ENCODE measurements around the gene WDR55. TPM values are rescaled to one million over a fixed set of nuclear protein-coding genes. Genes with fewer than 3 reads are reported as not detected.
"Not testable (repeated sequence)": the region's sequence is repeated elsewhere in the genome, so short reads cannot be mapped to it uniquely, and the experiment has no call there.

The WDR55 gene
- total and polyA plus RNA-seq, 3 donors from 2014 or later, result 11.7 to 21.1 (median 17.6) TPM

- intact Hi-C loops (cut with DNase I; ENCODE audit: low total_unique reads), result loop anchor here (10.0 kb wide), 1 partner anchor 91 kb away; the partner anchor contains the start of gene EIF4EBP3
- WGBS, 2 donors, result 91 to 93% methylated on average over 8 of the region's 8 CpGs
- H3K36me3 ChIP-seq (ENCODE audit: low read depth, missing control alignments), result no peaks in the 10 kb centered on the region
- TF ChIP-seq POLR2A (IDR thresholded peaks at IDR 0.05), result no peak
- no peak for DNase-seq
- no peaks in the 10 kb centered on the region for H3K27me3 ChIP-seq
- H3K4me1 ChIP-seq, result peaks cover 12% of the 10 kb centered on the region
- H3K9me3 ChIP-seq, result no peaks in the 10 kb centered on the region
- no peak overlapping the region for H3K4me3 ChIP-seq
- no peak overlapping the region for H3K27ac ChIP-seq
These were observed 29.1 kb upstream of the WDR55 start for GRCh38 chr5:140635291-140636257.

GRCh38 chr5:140637371-140638100, 27.2 kb upstream of the WDR55 start:
- H3K4me1 ChIP-seq, result peaks cover 13% of the 10 kb centered on the region
- no peak overlapping the region for H3K27ac ChIP-seq
- TF ChIP-seq POLR2A (IDR thresholded peaks at IDR 0.05), result no peak
- TF ChIP-seq, protein P1, sequence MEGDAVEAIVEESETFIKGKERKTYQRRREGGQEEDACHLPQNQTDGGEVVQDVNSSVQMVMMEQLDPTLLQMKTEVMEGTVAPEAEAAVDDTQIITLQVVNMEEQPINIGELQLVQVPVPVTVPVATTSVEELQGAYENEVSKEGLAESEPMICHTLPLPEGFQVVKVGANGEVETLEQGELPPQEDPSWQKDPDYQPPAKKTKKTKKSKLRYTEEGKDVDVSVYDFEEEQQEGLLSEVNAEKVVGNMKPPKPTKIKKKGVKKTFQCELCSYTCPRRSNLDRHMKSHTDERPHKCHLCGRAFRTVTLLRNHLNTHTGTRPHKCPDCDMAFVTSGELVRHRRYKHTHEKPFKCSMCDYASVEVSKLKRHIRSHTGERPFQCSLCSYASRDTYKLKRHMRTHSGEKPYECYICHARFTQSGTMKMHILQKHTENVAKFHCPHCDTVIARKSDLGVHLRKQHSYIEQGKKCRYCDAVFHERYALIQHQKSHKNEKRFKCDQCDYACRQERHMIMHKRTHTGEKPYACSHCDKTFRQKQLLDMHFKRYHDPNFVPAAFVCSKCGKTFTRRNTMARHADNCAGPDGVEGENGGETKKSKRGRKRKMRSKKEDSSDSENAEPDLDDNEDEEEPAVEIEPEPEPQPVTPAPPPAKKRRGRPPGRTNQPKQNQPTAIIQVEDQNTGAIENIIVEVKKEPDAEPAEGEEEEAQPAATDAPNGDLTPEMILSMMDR (IDR thresholded peaks at IDR 0.05), result no peak
- DNase-seq, result no peak
- no peaks in the 10 kb centered on the region for H3K9me3 ChIP-seq
- no peaks in the 10 kb centered on the region for H3K36me3 ChIP-seq (ENCODE audit: low read depth, missing control alignments)
- 65 to 76% methylated on average over 10 of the region's 10 CpGs for WGBS, 2 donors
- intact Hi-C loops (cut with DNase I; ENCODE audit: low total_unique reads), result loop anchor here (10.0 kb wide), 1 partner anchor 93 kb away; the partner anchor contains the start of gene EIF4EBP3
- no peak overlapping the region for H3K4me3 ChIP-seq
- no peaks in the 10 kb centered on the region for H3K27me3 ChIP-seq

DNA sequence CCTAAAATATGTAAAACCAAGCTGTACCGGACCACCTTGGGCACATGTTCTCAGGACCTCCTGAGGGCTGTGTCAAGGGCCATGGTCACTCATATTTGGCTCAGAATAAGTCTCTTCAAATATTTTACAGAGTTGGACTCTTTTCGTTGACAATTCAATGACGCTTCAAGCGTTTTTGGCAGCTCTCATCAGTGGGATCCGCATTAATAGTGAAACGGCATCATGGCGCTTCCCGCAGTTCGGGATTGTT, 25.9 kb upstream of the WDR55 start:
- H3K4me1 ChIP-seq; DNase-seq; H3K9me3 ChIP-seq; H3K36me3 ChIP-seq (ENCODE audit: low read depth, missing control alignments); H3K27me3 ChIP-seq: not testable (repeated sequence)
- 17 to 37% methylated on average over 9 of the region's 9 CpGs for WGBS, 2 donors
- Histone ChIP-seq H3K4me3 (peak overlapping the region; percentile 65 to 86), H3K27ac (peak overlapping the region; percentile 79 to 87)
- intact Hi-C loops (cut with DNase I; ENCODE audit: low total_unique reads), result loop anchor here (10.0 kb wide), 1 partner anchor 94 kb away; the partner anchor contains the start of gene EIF4EBP3

DNA sequence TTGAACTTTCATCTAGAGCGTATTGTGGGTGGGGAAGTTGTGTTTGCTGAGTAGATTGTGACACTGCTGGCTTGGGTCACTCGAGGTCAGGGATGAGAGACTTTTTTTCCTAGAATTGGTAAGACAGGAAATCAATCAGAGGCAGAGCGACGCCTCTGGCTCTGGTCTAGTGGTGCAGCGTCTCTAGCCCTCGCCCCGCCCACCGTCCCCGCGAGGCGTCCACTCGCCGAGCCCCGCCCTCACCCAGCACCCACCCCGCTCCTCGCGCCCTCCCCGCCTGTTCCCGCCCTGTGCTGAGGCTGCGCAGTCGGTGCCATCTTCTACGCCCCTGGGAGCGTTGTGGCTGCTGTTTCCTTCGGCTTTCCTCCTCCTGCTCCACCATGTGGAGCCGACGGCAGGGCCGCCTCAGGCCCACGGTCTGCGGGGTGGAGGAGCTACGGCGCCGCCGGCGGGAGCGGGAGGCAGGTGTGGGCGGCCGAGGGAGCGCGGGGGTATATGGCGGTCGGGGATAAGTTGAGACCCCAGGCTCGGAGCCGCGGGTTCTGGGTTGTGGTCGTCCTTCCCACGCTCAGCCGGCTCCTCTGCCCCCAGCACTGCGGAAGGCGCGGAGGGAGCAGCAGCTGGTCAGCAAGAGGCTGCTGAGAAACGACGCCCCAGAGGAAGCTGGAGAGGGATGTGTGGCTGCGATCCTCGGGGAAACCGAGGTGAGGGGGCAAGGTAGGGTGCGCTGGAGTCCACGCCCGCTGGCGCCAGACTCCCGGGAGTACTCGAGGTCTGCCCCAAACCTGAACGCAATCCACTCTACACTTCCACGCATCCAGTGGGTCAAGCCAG, 25.3 kb upstream of the WDR55 start, which contains the start of gene TMCO6:
TMCO6 (plus strand) TSS at position 304 of the 834 bp plus-strand sequence; CDS start at position 381, 77 bp downstream.
- intact Hi-C loops (cut with DNase I; ENCODE audit: low total_unique reads), result loop anchor here (10.0 kb wide), 1 partner anchor 95 kb away; the partner anchor contains the start of gene EIF4EBP3
- Histone ChIP-seq H3K27me3 (no peaks in the 10 kb centered on the region), H3K4me1 (peaks cover 8% of the 10 kb centered on the region), H3K4me3 (peak within 1 kb of the TSS; percentile 65 to 86), H3K9me3 (no peaks in the 10 kb centered on the region), H3K36me3 (ENCODE audit: low read depth, missing control alignments) (no peaks in the 10 kb centered on the region), H3K27ac (peak within 1 kb of the TSS; percentile 79 to 87)
- DNase-seq, result peak; percentile 99
- WGBS, 2 donors, result 0 to 2% methylated on average over 16 to 62 of the region's 63 CpGs
- no peak for TF ChIP-seq POLR2A (IDR thresholded peaks at IDR 0.05)
- TF ChIP-seq, protein P1 (IDR thresholded peaks at IDR 0.05), result peak; percentile 44 to 63 (median 60)

DNA sequence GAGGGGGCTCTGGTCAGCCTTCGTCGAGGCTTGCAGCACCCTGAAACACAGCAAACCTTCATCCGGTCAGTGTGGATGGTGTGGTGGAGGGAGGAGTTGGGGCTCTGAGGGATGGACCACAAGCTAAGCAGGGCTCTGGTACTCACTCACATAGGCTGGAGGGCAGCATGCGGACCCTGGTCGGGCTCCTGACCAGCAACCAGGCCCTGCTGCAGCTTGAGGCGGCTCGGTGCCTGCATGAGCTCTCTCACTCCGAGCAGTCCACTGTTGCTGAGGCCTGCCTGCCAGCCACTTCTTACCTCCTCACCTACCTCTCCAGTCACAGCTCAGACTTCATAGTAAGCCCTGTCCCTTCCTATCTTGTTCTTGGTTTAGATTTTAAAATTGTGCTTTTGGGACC, 23.0 kb upstream of the WDR55 start:
- Histone ChIP-seq H3K36me3 (ENCODE audit: low read depth, missing control alignments) (no peaks in the 10 kb centered on the region), H3K27ac (no peak overlapping the region), H3K9me3 (no peaks in the 10 kb centered on the region), H3K4me1 (peaks cover 15% of the 10 kb centered on the region), H3K27me3 (no peaks in the 10 kb centered on the region), H3K4me3 (no peak overlapping the region)
- intact Hi-C loops (cut with DNase I; ENCODE audit: low total_unique reads), result loop anchor here (10.0 kb wide), 1 partner anchor 63 kb away; the partner anchor contains the start of gene ZMAT2
- TF ChIP-seq, protein P1 (IDR thresholded peaks at IDR 0.05), result no peak
- TF ChIP-seq POLR2A (IDR thresholded peaks at IDR 0.05), result no peak
- 76 to 77% methylated on average over 7 to 8 of the region's 8 CpGs for WGBS, 2 donors
- DNase-seq, result no peak
